Measurements from ENCODE around the gene TSPAN13. TPM values are rescaled to one million over a fixed set of nuclear protein-coding genes. Genes with fewer than 3 reads are reported as not detected.

The TSPAN13 gene
- polyA plus RNA-seq, 2 of the 4 experiments (the other 2 are of a cell fraction), result 9.6 to 40.7 TPM

GRCh38 chr7:16813232-16813616, 59.7 kb downstream of the TSPAN13 start:
- Histone ChIP-seq H3K9me3 (no peaks in the 10 kb centered on the region), H3K27ac (peak overlapping the region; percentile 58 to 68), H3K4me1 (peaks cover 75% of the 10 kb centered on the region), H3K4me2 (peak overlapping the region; percentile 67), H3K4me3 (no peak overlapping the region)
- FAIRE-seq, result no peak
- no peak for TF ChIP-seq BHLHE40 (IDR thresholded peaks at IDR 0.05; ENCODE audit: low read depth, low read length)
- no peak for TF ChIP-seq NPAS2 (CRISPR knock-in tag; IDR thresholded peaks at IDR 0.05; ENCODE audit: borderline replicate concordance)
- ChIA-PET POLR2A (no interaction called here), CTCF (interaction anchor here (1.1 to 1.2 kb wide), 2 partner anchors 12 to 20 kb away, joined by 3 to 6 read pairs; no protein-coding TSS in a partner anchor)
- peak in 1 of 2 experiments; percentile 37 for DNase-seq (ENCODE audit: low read depth in 1 of 2, low spot score in 1 of 2)
- ATAC-seq, result no peak
- 31% methylated on average over 3 of the region's 3 CpGs for WGBS (ENCODE audit: missing lambda C conversion rate)

- Histone ChIP-seq H3K4me1 (peaks cover 68% of the 10 kb centered on the region), H3K4me3 (no peak overlapping the region), H3K4me2 (no peak overlapping the region), H3K27ac (peak overlapping the region; percentile 13 to 66; a peak in 3 of 6 replicates), H3K9me3 (no peaks in the 10 kb centered on the region)
- ChIA-PET CTCF (interaction anchor here (1.2 kb wide), 1 partner anchor 103 kb away, joined by 5 read pairs; no protein-coding TSS in a partner anchor), POLR2A (no interaction called here)
- no peak for FAIRE-seq
- no peak for DNase-seq (ENCODE audit: low read depth in 1 of 2, low spot score in 1 of 2)
- ATAC-seq, result no peak
- 54% methylated on average over 2 of the region's 2 CpGs for WGBS (ENCODE audit: missing lambda C conversion rate)
- TF ChIP-seq FOSL2 (IDR thresholded peaks at IDR 0.05) (no peak), FOSL2 (CRISPR knock-in tag; IDR thresholded peaks at IDR 0.05) (no peak), RNF2 (IDR thresholded peaks at IDR 0.05; ENCODE audit: borderline replicate concordance, low read depth) (no peak), CEBPB (IDR thresholded peaks at IDR 0.05) (no peak), ZSCAN20 (CRISPR knock-in tag; IDR thresholded peaks at IDR 0.05) (no peak), ZC3H11A (IDR thresholded peaks at IDR 0.05) (no peak), KDM5A (IDR thresholded peaks at IDR 0.05) (no peak), RAD21 (conservative IDR thresholded peaks at IDR 0.05 in 1 of 2, IDR thresholded peaks at IDR 0.05 in 1 of 2) (no peak), HMGXB4 (CRISPR knock-in tag; IDR thresholded peaks at IDR 0.05; ENCODE audit: borderline replicate concordance) (no peak), SREBF2 (IDR thresholded peaks at IDR 0.05) (no peak), MAX (IDR thresholded peaks at IDR 0.05) (no peak), PHF8 (IDR thresholded peaks at IDR 0.05; ENCODE audit: borderline replicate concordance, low read depth) (no peak), HOXB5 (CRISPR knock-in tag; IDR thresholded peaks at IDR 0.05) (no peak), SMC3 (IDR thresholded peaks at IDR 0.05) (no peak), CBX8 (IDR thresholded peaks at IDR 0.05) (no peak), ZFP36 (IDR thresholded peaks at IDR 0.05; ENCODE audit: borderline replicate concordance, partially characterized antibody) (no peak), BCL3 (IDR thresholded peaks at IDR 0.05) (no peak), TFCP2L1 (CRISPR knock-in tag; IDR thresholded peaks at IDR 0.05) (no peak)
Measured at GRCh38 chr7:16815001-16815400, 61.4 kb downstream of the TSPAN13 start.

GRCh38 chr7:16816824-16817223, 63.3 kb downstream of the TSPAN13 start:
- 37% methylated on average over 2 of the region's 2 CpGs for whole genome bisulfite sequencing (ENCODE audit: missing lambda C conversion rate)
- H3K27ac ChIP-seq, result peak overlapping the region; percentile 55 to 66; a peak in 5 of 6 replicates
- POLR2A ChIA-PET, result no interaction called here
- FAIRE-seq, result peak; percentile 51
- peak overlapping the region; percentile 57; the same call in 2 of the 3 replicates for H3K4me2 ChIP-seq
- H3K9me3 ChIP-seq, result no peaks in the 10 kb centered on the region; the same call in 2 of the 3 replicates
- CTCF ChIA-PET, result interaction anchor here (2.0 kb wide), 2 partner anchors 16 to 101 kb away, joined by 8 read pairs; no protein-coding TSS in a partner anchor
- H3K4me3 ChIP-seq, result no peak overlapping the region
- no peak for DNase-seq (ENCODE audit: low read depth in 1 of 2, low spot score in 1 of 2)
- peaks cover 57% of the 10 kb centered on the region for H3K4me1 ChIP-seq
- ATAC-seq, result peak in 1 of 2 experiments; percentile 64; a peak in 4 of 6 replicates
- no peak for TF ChIP-seq CHD2 (IDR thresholded peaks at IDR 0.05; ENCODE audit: low read length, partially characterized antibody)
- no peak for TF ChIP-seq MAX (IDR thresholded peaks at IDR 0.05)
- no peak for TF ChIP-seq USF2 (IDR thresholded peaks at IDR 0.05)
- no peak for TF ChIP-seq GATA3 (IDR thresholded peaks at IDR 0.05; ENCODE audit: borderline replicate concordance)
- no peak for TF ChIP-seq ZFP36 (IDR thresholded peaks at IDR 0.05; ENCODE audit: borderline replicate concordance, partially characterized antibody)
- no peak for TF ChIP-seq FOSL2 (IDR thresholded peaks at IDR 0.05)
- no peak for TF ChIP-seq FOSL2 (CRISPR knock-in tag; IDR thresholded peaks at IDR 0.05)
- TF ChIP-seq HEYL (CRISPR knock-in tag; IDR thresholded peaks at IDR 0.05), result no peak
- no peak for TF ChIP-seq CHD4 (IDR thresholded peaks at IDR 0.05; ENCODE audit: borderline replicate concordance)
- no peak for TF ChIP-seq RNF2 (IDR thresholded peaks at IDR 0.05; ENCODE audit: borderline replicate concordance, low read depth)
- TF ChIP-seq ZNF302 (CRISPR knock-in tag; IDR thresholded peaks at IDR 0.05), result no peak
- no peak for TF ChIP-seq EP300 (IDR thresholded peaks at IDR 0.05)
- no peak for TF ChIP-seq BHLHE40 (IDR thresholded peaks at IDR 0.05; ENCODE audit: low read depth, low read length)
- TF ChIP-seq BCL3 (IDR thresholded peaks at IDR 0.05), result no peak
- TF ChIP-seq CEBPB (IDR thresholded peaks at IDR 0.05), result no peak
- no peak for TF ChIP-seq MAFK (IDR thresholded peaks at IDR 0.05; ENCODE audit: partially characterized antibody)
- no peak for TF ChIP-seq RARB (CRISPR knock-in tag; IDR thresholded peaks at IDR 0.05)

All from A549 (cell line).